ENCODE measurements around the gene AP1G1. TPM values are rescaled to one million over a fixed set of nuclear protein-coding genes. Genes with fewer than 3 reads are reported as not detected.
A peak's percentile ranks its signal among the peaks of the same experiment; 100 is the strongest.

AP1G1 gene
- total RNA-seq, 1 experiment from 2014 or later, result 95.6 TPM

GRCh38 chr16:71767060-71767900, 41.4 kb downstream of the AP1G1 start:
- TF ChIP-seq EZH2 (IDR thresholded peaks at IDR 0.05; ENCODE audit: borderline replicate concordance, low read depth, low read length, poor library complexity, severe bottlenecking) (no peak), CTCF (conservative IDR thresholded peaks at IDR 0.05; ENCODE audit: low read depth, low read length) (no peak)
- POLR2A ChIA-PET (ENCODE audit: low non-redundant PET), result no interaction called here
- Histone ChIP-seq H3K4me1 (ENCODE audit: insufficient read depth, low read length, poor library complexity, severe bottlenecking) (peaks cover 18% of the 10 kb centered on the region), H3K36me3 (ENCODE audit: insufficient read depth, low read length, poor library complexity, severe bottlenecking) (peaks cover 37% of the 10 kb centered on the region), H3K4me3 (ENCODE audit: low read depth, low read length, poor library complexity, severe bottlenecking) (no peak overlapping the region), H3K27me3 (replicated peaks; ENCODE audit: insufficient read depth, low read depth, low read length, poor library complexity) (no peaks in the 10 kb centered on the region), H3K9me3 (ENCODE audit: low read depth, low read length, poor library complexity, severe bottlenecking) (no peaks in the 10 kb centered on the region), H3K27ac (ENCODE audit: low read depth, low read length, poor library complexity, severe bottlenecking) (peak overlapping the region; percentile 10)
- intact Hi-C loops (cut with micrococcal nuclease; ENCODE audit: unreplicated experiment), result no loop called here
- CTCF ChIA-PET, result no interaction called here
- no peak for DNase-seq (ENCODE audit: low spot score)
- no TSS peak for BruUV-seq (replicated peaks)

- CTCF ChIA-PET, result no interaction called here
- Histone ChIP-seq H3K27ac (ENCODE audit: low read depth, low read length, poor library complexity, severe bottlenecking) (peak overlapping the region; percentile 72), H3K4me1 (ENCODE audit: insufficient read depth, low read length, poor library complexity, severe bottlenecking) (peaks cover 38% of the 10 kb centered on the region), H3K27me3 (replicated peaks; ENCODE audit: insufficient read depth, low read depth, low read length, poor library complexity) (no peaks in the 10 kb centered on the region), H3K36me3 (ENCODE audit: insufficient read depth, low read length, poor library complexity, severe bottlenecking) (peaks cover 28% of the 10 kb centered on the region), H3K9me3 (ENCODE audit: low read depth, low read length, poor library complexity, severe bottlenecking) (no peaks in the 10 kb centered on the region), H3K4me3 (ENCODE audit: low read depth, low read length, poor library complexity, severe bottlenecking) (no peak overlapping the region)
- TF ChIP-seq CTCF (conservative IDR thresholded peaks at IDR 0.05; ENCODE audit: low read depth, low read length), result no peak
- no peak for TF ChIP-seq EZH2 (IDR thresholded peaks at IDR 0.05; ENCODE audit: borderline replicate concordance, low read depth, low read length, poor library complexity, severe bottlenecking)
- intact Hi-C loops (cut with micrococcal nuclease; ENCODE audit: unreplicated experiment), result no loop called here
- no TSS peak for BruUV-seq (replicated peaks)
- POLR2A ChIA-PET (ENCODE audit: low non-redundant PET), result no interaction called here
- DNase-seq (ENCODE audit: low spot score), result peak; percentile 84
Observed at GRCh38 chr16:71762186-71762585, 46.4 kb downstream of the AP1G1 start.

- TF ChIP-seq EZH2 (IDR thresholded peaks at IDR 0.05; ENCODE audit: borderline replicate concordance, low read depth, low read length, poor library complexity, severe bottlenecking) (no peak), CTCF (conservative IDR thresholded peaks at IDR 0.05; ENCODE audit: low read depth, low read length) (no peak)
- POLR2A ChIA-PET (ENCODE audit: low non-redundant PET), result no interaction called here
- intact Hi-C loops (cut with micrococcal nuclease; ENCODE audit: unreplicated experiment), result no loop called here
- H3K36me3 ChIP-seq (ENCODE audit: insufficient read depth, low read length, poor library complexity, severe bottlenecking), result peaks cover 37% of the 10 kb centered on the region
- H3K27ac ChIP-seq (ENCODE audit: low read depth, low read length, poor library complexity, severe bottlenecking), result peak overlapping the region; percentile 64
- BruUV-seq (replicated peaks), result no TSS peak
- H3K27me3 ChIP-seq (replicated peaks; ENCODE audit: insufficient read depth, low read depth, low read length, poor library complexity), result no peaks in the 10 kb centered on the region
- CTCF ChIA-PET, result no interaction called here
- DNase-seq (ENCODE audit: low spot score), result no peak
- peaks cover 32% of the 10 kb centered on the region for H3K4me1 ChIP-seq (ENCODE audit: insufficient read depth, low read length, poor library complexity, severe bottlenecking)
- H3K4me3 ChIP-seq (ENCODE audit: low read depth, low read length, poor library complexity, severe bottlenecking), result no peak overlapping the region
- H3K9me3 ChIP-seq (ENCODE audit: low read depth, low read length, poor library complexity, severe bottlenecking), result no peaks in the 10 kb centered on the region
Observed at GRCh38 chr16:71761097-71761496, 47.5 kb downstream of the AP1G1 start.

All from A673 (cell line).